Activated T-helper 2 cell treated with anti-CD3 and anti-CD28 coated beads, Interferon-gamma antibody, Interleukin-2, Interleukin-4, amounts not matched to agents 10 μg/mL and 5 μg/mL and 100 μg/mL, durations not matched to agents 14 hours and 24 hours and 36 hours (primary cell): ENCODE data around the gene MS4A4E. TPM values are rescaled to one million over a fixed set of nuclear protein-coding genes. Genes with fewer than 3 reads are reported as not detected.
"Not testable (repeated sequence)": the region's sequence is repeated elsewhere in the genome, so short reads cannot be mapped to it uniquely, and the experiment has no call there.

Experiments
- DNase-seq: peaks from one replicate; pipeline ENCODE4 v3.0.0; 2021; ENCODE audit warnings: low spot score
- H3K27ac Mint-ChIP-seq: one replicate; pipeline ENCODE4 v1.8.0; 2021; ENCODE audit warnings: mixed read lengths
- H3K27me3 Mint-ChIP-seq: one replicate; pipeline ENCODE4 v1.8.0; 2021; ENCODE audit warnings: low read depth, mixed read lengths
- H3K36me3 Mint-ChIP-seq: one replicate; pipeline ENCODE4 v1.8.0; 2021; ENCODE audit warnings: low read depth, mixed read lengths
- H3K4me1 Mint-ChIP-seq: one replicate; pipeline ENCODE4 v1.8.0; 2021; ENCODE audit warnings: low read depth, mixed read lengths
- H3K4me3 Mint-ChIP-seq: one replicate; pipeline ENCODE4 v1.8.0; 2021; ENCODE audit warnings: low read depth, mild to moderate bottlenecking, moderate library complexity, mixed read lengths
- H3K9me3 Mint-ChIP-seq: one replicate; pipeline ENCODE4 v1.8.0; 2021; ENCODE audit warnings: mixed read lengths
- intact Hi-C: fragments of 100-400 bp; cut with micrococcal nuclease; formaldehyde crosslinking; loops from one replicate; pipeline ENCODE4 v1.15.1; 2023
- total RNA-seq: library from RNA; stranded (reverse); gene quantifications from 2 replicates; pipeline ENCODE4 v1.2.3, GENCODE V29; 2022

MS4A4E gene
- total RNA-seq = not detected in 2 replicates

- intact Hi-C loops = no loop called here
- no peak within 1 kb of the TSS for H3K27ac Mint-ChIP-seq
- no peaks in the 10 kb centered on the region for H3K9me3 Mint-ChIP-seq
- H3K27me3 Mint-ChIP-seq = peaks cover 13% of the 10 kb centered on the region
- H3K36me3 Mint-ChIP-seq = no peaks in the 10 kb centered on the region
- H3K4me1 Mint-ChIP-seq = no peaks in the 10 kb centered on the region
- no peak for DNase-seq
- no peak within 1 kb of the TSS for H3K4me3 Mint-ChIP-seq
Measured at GRCh38 chr11:60242740-60243239, at the start of gene MS4A4E. MS4A4E (minus strand) TSS chr11:60243137; CDS start chr11:60230055, 13,082 bp downstream.

- no peaks in the 10 kb centered on the region for H3K4me1 Mint-ChIP-seq
- H3K36me3 Mint-ChIP-seq = no peaks in the 10 kb centered on the region
- no peaks in the 10 kb centered on the region for H3K9me3 Mint-ChIP-seq
- intact Hi-C loops = no loop called here
- no peak overlapping the region for H3K27ac Mint-ChIP-seq
- no peaks in the 10 kb centered on the region for H3K27me3 Mint-ChIP-seq
- DNase-seq = no peak
- H3K4me3 Mint-ChIP-seq = no peak overlapping the region
Measured at GRCh38 chr11:60292145-60292544, 49.2 kb upstream of the MS4A4E start.

- DNase-seq = no peak
- intact Hi-C loops = no loop called here
- H3K4me1 Mint-ChIP-seq = no peaks in the 10 kb centered on the region
Measured at GRCh38 chr11:60288531-60288930, 45.6 kb upstream of the MS4A4E start.

GRCh38 chr11:60285411-60286126, 42.6 kb upstream of the MS4A4E start:
- H3K4me3 Mint-ChIP-seq, intact Hi-C loops, H3K9me3 Mint-ChIP-seq, DNase-seq, H3K27me3 Mint-ChIP-seq, H3K27ac Mint-ChIP-seq, H3K4me1 Mint-ChIP-seq, H3K36me3 Mint-ChIP-seq: not testable (repeated sequence)

More at GRCh38 chr11:60288531-60288930, 45.6 kb upstream of the MS4A4E start:
- H3K36me3 Mint-ChIP-seq = no peaks in the 10 kb centered on the region
- H3K9me3 Mint-ChIP-seq = no peaks in the 10 kb centered on the region
- no peak overlapping the region for H3K4me3 Mint-ChIP-seq
- H3K27ac Mint-ChIP-seq = no peak overlapping the region
- H3K27me3 Mint-ChIP-seq = no peaks in the 10 kb centered on the region

GRCh38 chr11:60282286-60282685, 39.3 kb upstream of the MS4A4E start:
- Mint-ChIP-seq H3K36me3 (no peaks in the 10 kb centered on the region), H3K4me3 (no peak overlapping the region), H3K27ac (no peak overlapping the region), H3K27me3 (no peaks in the 10 kb centered on the region), H3K4me1 (no peaks in the 10 kb centered on the region), H3K9me3 (no peaks in the 10 kb centered on the region)
- intact Hi-C loops = no loop called here
- no peak for DNase-seq

- no peak overlapping the region for H3K27ac Mint-ChIP-seq
- H3K4me3 Mint-ChIP-seq = no peak overlapping the region
- no peaks in the 10 kb centered on the region for H3K27me3 Mint-ChIP-seq
- no peaks in the 10 kb centered on the region for H3K9me3 Mint-ChIP-seq
- H3K4me1 Mint-ChIP-seq = no peaks in the 10 kb centered on the region
- intact Hi-C loops = no loop called here
- DNase-seq = no peak
- no peaks in the 10 kb centered on the region for H3K36me3 Mint-ChIP-seq
Measured at GRCh38 chr11:60281485-60281884, 38.5 kb upstream of the MS4A4E start.

GRCh38 chr11:60280412-60280811, 37.5 kb upstream of the MS4A4E start, which contains the start of gene MS4A4A:
MS4A4A (plus strand) TSS chr11:60280666; CDS start chr11:60280676, 10 bp downstream.
- intact Hi-C loops = no loop called here
- H3K36me3 Mint-ChIP-seq = no peaks in the 10 kb centered on the region
- H3K4me3 Mint-ChIP-seq = no peak within 1 kb of the TSS
- H3K9me3 Mint-ChIP-seq = no peaks in the 10 kb centered on the region
- no peak within 1 kb of the TSS for H3K27ac Mint-ChIP-seq
- H3K4me1 Mint-ChIP-seq = no peaks in the 10 kb centered on the region
- no peaks in the 10 kb centered on the region for H3K27me3 Mint-ChIP-seq
- DNase-seq = no peak

GRCh38 chr11:60274416-60274815, 31.5 kb upstream of the MS4A4E start:
- H3K27ac Mint-ChIP-seq = no peak overlapping the region
- DNase-seq = no peak
- no peak overlapping the region for H3K4me3 Mint-ChIP-seq
- no peaks in the 10 kb centered on the region for H3K9me3 Mint-ChIP-seq
- H3K27me3 Mint-ChIP-seq = peaks cover 2% of the 10 kb centered on the region
- no peaks in the 10 kb centered on the region for H3K4me1 Mint-ChIP-seq
- no peaks in the 10 kb centered on the region for H3K36me3 Mint-ChIP-seq
- intact Hi-C loops = no loop called here

- Mint-ChIP-seq H3K27me3 (peaks cover 4% of the 10 kb centered on the region), H3K36me3 (no peaks in the 10 kb centered on the region), H3K4me1 (no peaks in the 10 kb centered on the region), H3K9me3 (no peaks in the 10 kb centered on the region), H3K4me3 (no peak overlapping the region), H3K27ac (no peak overlapping the region)
- no peak for DNase-seq
- intact Hi-C loops = loop anchor here (5.0 kb wide), 2 partner anchors 42 to 82 kb away; no protein-coding TSS in a partner anchor
Measured at GRCh38 chr11:60265373-60266214, 22.7 kb upstream of the MS4A4E start.

- Mint-ChIP-seq H3K27ac (no peak overlapping the region), H3K4me3 (no peak overlapping the region), H3K36me3 (no peaks in the 10 kb centered on the region), H3K27me3 (peaks cover 4% of the 10 kb centered on the region), H3K9me3 (no peaks in the 10 kb centered on the region), H3K4me1 (no peaks in the 10 kb centered on the region)
- intact Hi-C loops = loop anchor here (5.0 kb wide), 2 partner anchors 43 to 83 kb away; no protein-coding TSS in a partner anchor
- DNase-seq = no peak
Measured at GRCh38 chr11:60264644-60265043, 21.7 kb upstream of the MS4A4E start.

GRCh38 chr11:60263402-60263801, 20.5 kb upstream of the MS4A4E start:
- Mint-ChIP-seq H3K9me3 (no peaks in the 10 kb centered on the region), H3K27me3 (peaks cover 2% of the 10 kb centered on the region), H3K36me3 (no peaks in the 10 kb centered on the region), H3K4me1 (no peaks in the 10 kb centered on the region), H3K27ac (no peak overlapping the region), H3K4me3 (no peak overlapping the region)
- DNase-seq = no peak
- intact Hi-C loops = no loop called here

- H3K36me3 Mint-ChIP-seq = no peaks in the 10 kb centered on the region
- no peaks in the 10 kb centered on the region for H3K4me1 Mint-ChIP-seq
- intact Hi-C loops = no loop called here
- no peak overlapping the region for H3K27ac Mint-ChIP-seq
- no peak overlapping the region for H3K4me3 Mint-ChIP-seq
- H3K27me3 Mint-ChIP-seq = peaks cover 1% of the 10 kb centered on the region
- no peaks in the 10 kb centered on the region for H3K9me3 Mint-ChIP-seq
- no peak for DNase-seq
Measured at GRCh38 chr11:60261014-60261413, 18.1 kb upstream of the MS4A4E start.
